Transverse colon (tissue), 3 donors: ENCODE results near the gene SLC38A4.

Experiments
- EP300 ChIP-seq: sonication (generic); formaldehyde crosslinking; IDR thresholded peaks from one replicate; pipeline ENCODE4 v1.6.1; 2017; ENCODE audit warnings: antibody characterized with exemption, low read depth
- POLR2AphosphoS5 ChIP-seq, 3 donors: sonication (generic); formaldehyde crosslinking; IDR thresholded peaks; one replicate each; pipeline ENCODE4 v1.6.1; 2016; ENCODE audit warnings: antibody characterized with exemption in 3 of 3

- no peak for TF ChIP-seq POLR2AphosphoS5 (IDR thresholded peaks at IDR 0.05)
- no peak for TF ChIP-seq EP300
Observed at GRCh38 chr12:46831335-46832129, 5.7 kb upstream of the SLC38A4 start.
